T-cell (primary cell): ENCODE data around the gene LGALS3BP. TPM values are rescaled to one million over a fixed set of nuclear protein-coding genes. Genes with fewer than 3 reads are reported as not detected.

Experiments
- ATAC-seq, 4 experiments: fragments of 200-7000 bp in 3 of 4; fragments of 150-1000 bp in 1 of 4; cut with Tn5 transposase; replicated peaks in 1 of 4; 1 replicate in 3 of 4; 2 replicates in 1 of 4; pipeline ENCODE4 v1.10.0; 2021; ENCODE audit warnings: moderate library complexity in 3 of 4, mild to moderate bottlenecking in 2 of 4, moderate number of reproducible peaks in 1 of 4
- CTCF ChIA-PET, 2 donors: fragments of 300-600 bp; sonication (Branson Sonifier 250); formaldehyde crosslinking; loops; one replicate each; lab custom pipeline; 2022; ENCODE audit warnings: antibody characterized with exemption in 2 of 2; lab: Charles Lee
- POLR2A ChIA-PET, 2 donors: fragments of 300-600 bp; sonication (Branson Sonifier 250); formaldehyde crosslinking; loops; one replicate each; lab custom pipeline; 2022; ENCODE audit warnings: antibody characterized with exemption in 2 of 2; lab: Charles Lee
- DNase-seq, 35 experiments: peaks; one replicate each; pipeline versions ENCODE4 v3.0.0 to v3.0.0-alpha.2; 2013 to 2023
- H3K27ac ChIP-seq: one replicate; pipeline ENCODE4 v1.5.1; 2013; ENCODE audit warnings: low read length
- H3K27me3 ChIP-seq, 2 experiments: replicated peaks in 1 of 2; 1 replicate in 1 of 2; 2 replicates in 1 of 2; pipeline versions ENCODE4 v1.6.1 to v1.7.0; 2013; ENCODE audit warnings: low read length in 1 of 2, mixed read lengths in 1 of 2; ENCODE audit not compliant: control insufficient read depth in 2 of 2, insufficient read depth in 2 of 2; ENCODE audit errors: extremely low read depth in 1 of 2
- H3K36me3 ChIP-seq, 2 donors: 1 replicate in 1 of 2; 2 replicates in 1 of 2; pipeline versions ENCODE4 v1.6.1 to v1.7.0; 2013; ENCODE audit warnings: low read length in 1 of 2; ENCODE audit not compliant: control insufficient read depth in 2 of 2, insufficient read depth in 1 of 2; ENCODE audit errors: extremely low read depth in 1 of 2
- H3K4me1 ChIP-seq, 2 experiments: 1 replicate in 1 of 2; 2 replicates in 1 of 2; pipeline versions ENCODE4 v1.6.1 to v1.7.0; 2013; ENCODE audit warnings: low read length in 2 of 2, mixed read lengths in 1 of 2; ENCODE audit not compliant: insufficient read depth in 2 of 2, control insufficient read depth in 1 of 2; ENCODE audit errors: extremely low read depth in 1 of 2
- H3K4me3 ChIP-seq, 2 donors: 1 replicate in 1 of 2; 2 replicates in 1 of 2; pipeline versions ENCODE4 v1.5.1 to v1.7.0; 2013; ENCODE audit warnings: mild to moderate bottlenecking in 2 of 2, low read length in 1 of 2, moderate library complexity in 1 of 2; ENCODE audit not compliant: control insufficient read depth in 1 of 2; ENCODE audit errors: extremely low read depth in 1 of 2
- H3K9me3 ChIP-seq: 2 replicates; pipeline ENCODE4 v1.7.0; 2013
- H3K27ac Mint-ChIP-seq, 2 donors: one replicate each; pipeline ENCODE4 v1.8.0; 2020 to 2021; ENCODE audit warnings: mild to moderate bottlenecking in 2 of 2, mixed read lengths in 2 of 2
- H3K27me3 Mint-ChIP-seq, 2 donors: one replicate each; pipeline ENCODE4 v1.8.0; 2021 to 2022; ENCODE audit warnings: mixed read lengths in 2 of 2
- H3K36me3 Mint-ChIP-seq: one replicate; pipeline ENCODE4 v1.8.0; 2021; ENCODE audit warnings: mixed read lengths
- H3K4me1 Mint-ChIP-seq, 3 donors: one replicate each; pipeline ENCODE4 v1.8.0; 2020 to 2022; ENCODE audit warnings: mixed read lengths in 3 of 3, mild to moderate bottlenecking in 1 of 3
- H3K4me3 Mint-ChIP-seq, 3 donors: one replicate each; pipeline ENCODE4 v1.8.0; 2020 to 2022; ENCODE audit warnings: mild to moderate bottlenecking in 3 of 3, mixed read lengths in 3 of 3, moderate library complexity in 3 of 3
- H3K9me3 Mint-ChIP-seq, 3 donors: one replicate each; pipeline ENCODE4 v1.8.0; 2020 to 2022; ENCODE audit warnings: mixed read lengths in 3 of 3
- WGBS: methylation state at CpG from one replicate; pipeline ENCODE4 v1.1.5; 2013; ENCODE audit warnings: missing lambda C conversion rate; ENCODE audit not compliant: insufficient coverage; 5-methylcytosine and 5-hydroxymethylcytosine counted together
- total RNA-seq, 35 experiments: library from RNA in 6 of 35; stranded (reverse) in 6 of 35; fragments of 120-200 nt in 1 of 35; gene quantifications; one replicate each; pipeline versions ENCODE4 v1.2.1 to v1.2.4 and lab custom pipeline; 2013 to 2026

Gene LGALS3BP
- total RNA-seq, 5 donors from 2014 or later (not counting 1 experiment from before 2014, with no cell fraction given): 28.2 to 80.7 (median 51.6) TPM

DNA sequence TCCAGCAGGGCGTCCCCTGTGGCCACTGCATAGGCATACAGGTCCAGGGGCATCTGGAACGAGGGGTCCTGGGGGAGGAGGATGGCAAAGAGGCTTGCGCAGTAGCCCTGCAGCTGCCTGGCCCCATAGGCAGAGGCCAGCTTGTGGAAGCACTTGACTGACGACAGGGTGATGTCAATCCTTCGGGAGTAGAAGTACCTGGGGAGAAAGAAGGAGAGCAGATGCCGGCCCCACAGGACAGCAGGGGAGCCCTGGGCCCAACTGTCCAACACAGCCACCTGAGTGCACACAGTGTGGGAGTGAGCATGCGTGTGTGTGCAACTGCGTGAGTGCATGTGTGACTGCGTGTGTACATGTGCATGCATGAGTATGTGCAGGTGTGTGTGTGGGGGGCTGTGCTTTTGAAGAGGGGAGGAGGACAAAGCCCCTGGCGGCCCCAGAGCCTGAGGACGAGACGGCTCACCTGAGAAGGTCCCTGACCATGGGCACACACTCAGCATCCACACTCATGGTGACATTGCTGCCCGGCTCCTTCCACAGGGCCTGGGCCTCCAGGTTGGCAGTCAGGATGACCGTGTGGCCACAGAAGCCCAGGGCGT, 7.1 kb downstream of the LGALS3BP start:
- ATAC-seq (no peak), DNase-seq (no peak)
- Mint-ChIP-seq H3K9me3 (no peaks in the 10 kb centered on the region), H3K27ac (no peak overlapping the region), H3K4me1 (peaks cover 17 to 28% (median 26%) of the 10 kb centered on the region in 3 donors), H3K4me3 (no peak overlapping the region), H3K36me3 (no peaks in the 10 kb centered on the region), H3K27me3 (no peaks in the 10 kb centered on the region)
- H3K4me3 ChIP-seq: no peak overlapping the region
- WGBS: 79% methylated on average over 8 of the region's 15 CpGs
- H3K4me1 ChIP-seq: peaks cover 0 to 25% of the 10 kb centered on the region in 2 experiments
- no peak overlapping the region for H3K27ac ChIP-seq
- CTCF ChIA-PET: interaction anchor here in 1 of 2 donors (0.6 kb wide), 1 partner anchor 88 kb away, joined by 4 read pairs; no protein-coding TSS in a partner anchor
- peaks cover 0 to 20% of the 10 kb centered on the region in 2 experiments for H3K27me3 ChIP-seq
- peaks cover 7% of the 10 kb centered on the region in 2 donors for H3K36me3 ChIP-seq
- POLR2A ChIA-PET: no interaction called here
- no peaks in the 10 kb centered on the region for H3K9me3 ChIP-seq

DNA sequence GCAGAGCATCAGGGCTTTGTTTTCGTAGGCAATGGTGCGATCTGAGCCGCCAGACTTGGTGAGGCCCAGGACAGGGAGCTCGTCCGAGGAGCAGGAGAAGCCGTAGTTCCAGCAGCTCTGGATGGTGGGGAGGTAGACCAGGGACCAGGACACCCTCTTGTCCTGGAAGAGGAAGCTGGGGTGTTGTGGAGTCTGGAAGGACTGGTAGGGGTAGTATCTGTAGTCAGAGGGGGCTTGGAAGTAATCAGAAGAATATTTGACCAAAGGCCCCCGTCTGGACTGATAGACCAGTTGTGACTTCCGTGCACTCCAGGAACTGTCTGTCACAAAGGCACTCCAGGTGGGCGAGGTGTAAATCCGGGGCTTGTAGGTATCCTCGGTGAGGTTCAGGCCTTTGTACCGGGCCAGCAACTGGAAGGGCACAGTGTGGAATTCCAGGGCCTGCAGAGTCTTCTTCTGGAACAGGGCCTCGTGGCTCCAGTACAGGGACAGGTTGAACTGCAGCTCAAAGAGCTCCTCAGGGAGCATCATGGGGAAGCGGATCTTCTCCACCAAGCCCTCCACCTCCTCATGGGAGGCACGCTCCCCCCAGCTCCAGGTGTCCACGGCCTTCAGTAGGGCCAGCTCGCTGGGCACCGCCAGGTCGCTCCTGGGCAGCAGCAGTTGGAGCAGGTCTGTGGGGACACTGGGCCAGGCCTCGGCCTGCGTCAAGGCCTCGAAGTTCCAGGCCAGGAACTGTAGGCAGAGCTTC, 7.8 kb downstream of the LGALS3BP start:
- POLR2A ChIA-PET: no interaction called here
- no peaks in the 10 kb centered on the region for H3K9me3 Mint-ChIP-seq
- ATAC-seq: no peak
- peaks cover 0 to 18% of the 10 kb centered on the region in 2 experiments for H3K4me1 ChIP-seq
- H3K4me3 Mint-ChIP-seq: no peak overlapping the region
- DNase-seq: no peak
- peaks cover 12 to 21% (median 19%) of the 10 kb centered on the region in 3 donors for H3K4me1 Mint-ChIP-seq
- peaks cover 0 to 20% of the 10 kb centered on the region in 2 experiments for H3K27me3 ChIP-seq
- CTCF ChIA-PET: interaction anchor here (0.8 to 1.5 kb wide), 4 partner anchors 106 to 952 kb away, joined by 3 to 12 read pairs (median 4); no protein-coding TSS in a partner anchor
- no peaks in the 10 kb centered on the region for H3K36me3 Mint-ChIP-seq
- no peaks in the 10 kb centered on the region for H3K27me3 Mint-ChIP-seq
- H3K27ac ChIP-seq: no peak overlapping the region
- 81% methylated on average over 22 of the region's 22 CpGs for WGBS
- peaks cover 7% of the 10 kb centered on the region in 2 donors for H3K36me3 ChIP-seq
- no peak overlapping the region for H3K4me3 ChIP-seq
- no peak overlapping the region for H3K27ac Mint-ChIP-seq
- H3K9me3 ChIP-seq: no peaks in the 10 kb centered on the region

DNA sequence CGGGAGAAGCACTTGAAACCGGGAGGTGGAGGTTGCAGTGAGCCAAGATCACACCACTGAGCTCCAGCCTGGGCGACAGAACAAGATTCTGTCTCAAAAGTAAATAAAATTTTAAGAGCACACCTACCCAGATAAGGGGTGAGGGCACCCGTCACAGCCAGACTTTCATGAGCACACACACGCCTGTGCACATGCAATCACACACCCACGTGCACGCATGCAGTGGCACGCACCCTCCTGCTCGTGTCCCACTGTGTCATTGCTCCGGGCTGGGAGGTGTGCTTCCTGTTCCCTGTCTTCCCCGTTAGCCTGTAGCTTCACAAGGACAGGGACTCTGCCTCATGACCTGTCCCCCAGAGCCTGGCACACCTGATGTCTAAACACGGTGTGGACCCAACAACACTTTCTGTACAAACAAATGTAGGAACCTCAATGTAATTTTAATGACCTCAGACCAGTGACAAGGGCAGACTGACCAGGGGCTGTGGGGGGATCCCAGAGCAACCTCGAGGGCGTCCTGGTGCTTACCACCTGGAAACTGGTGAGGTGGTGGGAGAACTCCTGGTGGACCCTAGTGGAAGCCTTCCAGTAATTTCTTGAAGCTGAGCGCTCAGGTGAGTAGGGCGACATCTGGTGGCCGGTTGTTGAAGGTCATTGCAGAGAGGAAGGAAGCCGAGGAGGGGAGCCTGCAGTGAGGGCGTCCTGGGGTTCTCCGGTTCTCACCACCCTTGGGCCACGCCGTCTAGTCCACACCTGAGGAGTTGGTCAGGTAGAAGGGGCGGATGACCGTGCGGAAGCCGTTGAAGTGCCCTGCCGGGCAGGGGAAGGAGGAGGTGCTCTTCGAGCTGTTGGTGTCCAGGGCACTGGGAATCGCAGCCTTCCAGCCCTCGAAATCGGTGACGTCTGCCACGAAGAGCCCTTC, 8.6 kb downstream of the LGALS3BP start:
- ATAC-seq (peak; percentile 63 to 83 (median 72)), DNase-seq (peak; percentile 40 to 88 (median 72))
- Mint-ChIP-seq H3K27ac (peak overlapping the region; percentile 62 to 72), H3K9me3 (no peaks in the 10 kb centered on the region), H3K4me1 (peaks cover 12 to 17% (median 14%) of the 10 kb centered on the region in 3 donors), H3K4me3 (no peak overlapping the region), H3K36me3 (no peaks in the 10 kb centered on the region), H3K27me3 (no peaks in the 10 kb centered on the region)
- Histone ChIP-seq H3K4me1 (peaks cover 0 to 12% of the 10 kb centered on the region in 2 experiments), H3K9me3 (no peaks in the 10 kb centered on the region), H3K27ac (no peak overlapping the region), H3K4me3 (no peak overlapping the region), H3K36me3 (peaks cover 7% of the 10 kb centered on the region in 2 donors), H3K27me3 (peaks cover 0 to 15% of the 10 kb centered on the region in 2 experiments)
- ChIA-PET POLR2A (no interaction called here), CTCF (interaction anchor here (0.8 to 1.5 kb wide), 4 partner anchors 105 to 952 kb away, joined by 3 to 12 read pairs (median 4); no protein-coding TSS in a partner anchor)
- 48% methylated on average over 28 of the region's 33 CpGs for WGBS

DNA sequence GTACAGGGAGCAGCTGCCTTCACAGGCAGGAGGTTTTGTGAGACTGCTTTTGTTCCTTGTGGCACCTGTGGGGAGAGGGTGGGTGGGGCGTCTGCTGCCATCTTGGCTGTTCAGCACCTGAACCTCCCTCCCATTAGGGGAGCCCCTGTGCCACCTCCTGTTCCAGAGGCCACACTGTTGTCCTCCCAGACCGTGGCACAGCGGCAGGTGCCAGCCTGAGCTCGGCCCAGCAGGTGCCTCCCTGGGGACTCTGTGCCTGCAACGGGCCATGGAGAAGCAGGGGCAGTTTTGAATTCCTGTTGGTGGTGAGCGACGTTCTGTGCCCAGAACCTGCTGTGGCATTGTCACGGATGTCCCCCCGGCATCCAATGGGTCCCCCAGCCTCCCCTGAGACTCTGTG, 9.9 kb downstream of the LGALS3BP start:
- Histone ChIP-seq H3K27me3 (peaks cover 0 to 12% of the 10 kb centered on the region in 2 experiments), H3K36me3 (peaks cover 7% of the 10 kb centered on the region in 2 donors), H3K4me3 (no peak overlapping the region), H3K4me1 (peaks cover 0 to 9% of the 10 kb centered on the region in 2 experiments), H3K9me3 (no peaks in the 10 kb centered on the region), H3K27ac (no peak overlapping the region)
- H3K4me3 Mint-ChIP-seq: no peak overlapping the region
- no peaks in the 10 kb centered on the region for H3K36me3 Mint-ChIP-seq
- H3K9me3 Mint-ChIP-seq: no peaks in the 10 kb centered on the region
- ATAC-seq (no peak), DNase-seq (no peak)
- CTCF ChIA-PET: no interaction called here
- peaks cover 9 to 13% (median 9%) of the 10 kb centered on the region in 3 donors for H3K4me1 Mint-ChIP-seq
- no peak overlapping the region for H3K27ac Mint-ChIP-seq
- H3K27me3 Mint-ChIP-seq: no peaks in the 10 kb centered on the region
- POLR2A ChIA-PET: no interaction called here
- 80% methylated on average over 3 of the region's 9 CpGs for WGBS

DNA sequence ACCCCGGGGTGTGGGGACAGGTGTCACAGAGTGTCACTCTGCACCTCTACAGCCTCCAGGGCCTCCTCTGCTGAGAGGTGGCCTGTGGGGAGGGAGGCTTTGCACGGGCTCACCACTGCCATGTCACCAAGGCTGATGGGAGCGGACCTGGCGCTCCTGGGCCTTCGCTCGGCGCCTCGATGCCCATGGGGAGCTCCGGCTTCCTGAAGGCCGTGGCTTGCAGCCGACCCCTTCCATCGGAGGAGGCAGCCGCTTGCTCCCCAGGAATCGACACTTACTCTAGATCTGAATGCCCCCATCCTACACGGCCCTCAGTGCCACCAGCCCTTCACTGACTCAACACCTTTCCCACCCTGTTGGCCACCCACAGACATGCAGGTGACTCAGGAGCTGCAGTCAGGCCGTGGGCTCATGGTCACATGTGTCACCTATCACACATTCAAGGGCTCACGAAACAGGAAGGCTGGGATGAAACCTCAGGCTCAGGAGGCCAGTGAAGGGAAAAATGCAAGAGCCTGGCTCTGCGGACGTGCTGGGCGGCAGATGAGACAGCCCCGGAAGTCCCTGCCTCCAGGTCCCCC, 11.9 kb downstream of the LGALS3BP start:
- peaks cover 0 to 12% of the 10 kb centered on the region in 2 experiments for H3K27me3 ChIP-seq
- H3K9me3 Mint-ChIP-seq: no peaks in the 10 kb centered on the region
- H3K4me3 ChIP-seq: no peak overlapping the region
- no peaks in the 10 kb centered on the region for H3K27me3 Mint-ChIP-seq
- CTCF ChIA-PET: interaction anchor here (0.6 to 0.9 kb wide), 2 partner anchors 102 kb away, joined by 3 read pairs; no protein-coding TSS in a partner anchor
- no peaks in the 10 kb centered on the region for H3K36me3 Mint-ChIP-seq
- 83% methylated on average over 16 of the region's 21 CpGs for WGBS
- H3K4me3 Mint-ChIP-seq: no peak overlapping the region
- POLR2A ChIA-PET: no interaction called here
- H3K36me3 ChIP-seq: peaks cover 7% of the 10 kb centered on the region in 2 donors
- no peaks in the 10 kb centered on the region for H3K9me3 ChIP-seq
- H3K4me1 ChIP-seq: peaks cover 0 to 9% of the 10 kb centered on the region in 2 experiments
- no peak overlapping the region for H3K27ac Mint-ChIP-seq
- H3K27ac ChIP-seq: no peak overlapping the region
- ATAC-seq (no peak), DNase-seq (no peak)
- H3K4me1 Mint-ChIP-seq: peaks cover 9 to 13% (median 9%) of the 10 kb centered on the region in 3 donors
